Peyer's patch (tissue), 4 donors: Measurements from ENCODE around the gene CARMIL1. TPM values are rescaled to one million over a fixed set of nuclear protein-coding genes. Genes with fewer than 3 reads are reported as not detected.

Experiments used
- DNase-seq, 3 donors: peaks; one replicate each; pipeline ENCODE4 v3.0.0-alpha.2; 2017 to 2019
- H3K27ac ChIP-seq, 4 donors: fragments of 200-600 bp; sonication (generic); one replicate each; pipeline ENCODE4 v1.5.1; 2016 to 2019
- H3K27me3 ChIP-seq, 2 donors: fragments of 200-600 bp; sonication (generic); one replicate each; pipeline ENCODE4 v1.5.1; 2019
- H3K36me3 ChIP-seq, 3 donors: fragments of 200-600 bp; sonication (generic); one replicate each; pipeline ENCODE4 v1.5.1; 2016 to 2019
- H3K4me1 ChIP-seq, 4 donors: fragments of 200-600 bp; sonication (generic); one replicate each; pipeline ENCODE4 v1.5.1; 2016 to 2019
- H3K4me3 ChIP-seq, 4 donors: fragments of 200-600 bp; sonication (generic); 1 replicate in 3 of 4; 2 replicates in 1 of 4; pipeline ENCODE4 v1.5.1; 2016 to 2019; ENCODE audit warnings: mild to moderate bottlenecking in 1 of 4
- H3K9me3 ChIP-seq, 4 donors: fragments of 200-600 bp; sonication (generic); one replicate each; pipeline ENCODE4 v1.5.1; 2016 to 2019; ENCODE audit warnings: mild to moderate bottlenecking in 1 of 4
- POLR2A ChIP-seq, 2 donors: fragments of 450-650 bp; IDR thresholded peaks; one replicate each; pipeline ENCODE4 v1.5.1; 2017; ENCODE audit warnings: antibody characterized with exemption in 2 of 2, mild to moderate bottlenecking in 2 of 2, moderate library complexity in 2 of 2
- total RNA-seq, 4 donors: library from RNA; depleted of rRNA; stranded (reverse); fragments of >200 nt; gene quantifications; one replicate each; pipeline ENCODE4 v1.1.0, GENCODE V29; 2016
- TF ChIP-seq, protein P1 (sequence below), 6 experiments: fragments of 450-650 bp in 4 of 6; fragments of 200-600 bp in 2 of 6; sonication (generic) in 1 of 6; IDR thresholded peaks; one replicate each; pipeline ENCODE4 v1.5.1; 2017 to 2019; ENCODE audit warnings: antibody characterized with exemption in 6 of 6, mild to moderate bottlenecking in 3 of 6, moderate library complexity in 1 of 6

CARMIL1 gene
- total RNA-seq, 4 donors from 2014 or later, result 75.1 to 107 (median 85.7) TPM

GRCh38 chr6:25346064-25346463, 66.9 kb downstream of the CARMIL1 start:
- no peaks in the 10 kb centered on the region for H3K36me3 ChIP-seq
- TF ChIP-seq, protein P1, sequence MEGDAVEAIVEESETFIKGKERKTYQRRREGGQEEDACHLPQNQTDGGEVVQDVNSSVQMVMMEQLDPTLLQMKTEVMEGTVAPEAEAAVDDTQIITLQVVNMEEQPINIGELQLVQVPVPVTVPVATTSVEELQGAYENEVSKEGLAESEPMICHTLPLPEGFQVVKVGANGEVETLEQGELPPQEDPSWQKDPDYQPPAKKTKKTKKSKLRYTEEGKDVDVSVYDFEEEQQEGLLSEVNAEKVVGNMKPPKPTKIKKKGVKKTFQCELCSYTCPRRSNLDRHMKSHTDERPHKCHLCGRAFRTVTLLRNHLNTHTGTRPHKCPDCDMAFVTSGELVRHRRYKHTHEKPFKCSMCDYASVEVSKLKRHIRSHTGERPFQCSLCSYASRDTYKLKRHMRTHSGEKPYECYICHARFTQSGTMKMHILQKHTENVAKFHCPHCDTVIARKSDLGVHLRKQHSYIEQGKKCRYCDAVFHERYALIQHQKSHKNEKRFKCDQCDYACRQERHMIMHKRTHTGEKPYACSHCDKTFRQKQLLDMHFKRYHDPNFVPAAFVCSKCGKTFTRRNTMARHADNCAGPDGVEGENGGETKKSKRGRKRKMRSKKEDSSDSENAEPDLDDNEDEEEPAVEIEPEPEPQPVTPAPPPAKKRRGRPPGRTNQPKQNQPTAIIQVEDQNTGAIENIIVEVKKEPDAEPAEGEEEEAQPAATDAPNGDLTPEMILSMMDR (IDR thresholded peaks at IDR 0.05), result no peak
- no peak for TF ChIP-seq POLR2A (IDR thresholded peaks at IDR 0.05)
- H3K4me1 ChIP-seq, result peaks cover 0 to 25% (median 0%) of the 10 kb centered on the region in 4 donors
- H3K4me3 ChIP-seq, result no peak overlapping the region
- H3K27me3 ChIP-seq, result no peaks in the 10 kb centered on the region
- no peaks in the 10 kb centered on the region for H3K9me3 ChIP-seq
- no peak for DNase-seq
- H3K27ac ChIP-seq, result no peak overlapping the region

- no peak for DNase-seq
- Histone ChIP-seq H3K27ac (no peak overlapping the region), H3K4me1 (peaks cover 0 to 18% (median 0%) of the 10 kb centered on the region in 4 donors), H3K36me3 (no peaks in the 10 kb centered on the region), H3K9me3 (no peaks in the 10 kb centered on the region), H3K4me3 (no peak overlapping the region), H3K27me3 (no peaks in the 10 kb centered on the region)
- TF ChIP-seq POLR2A (IDR thresholded peaks at IDR 0.05), result no peak
- TF ChIP-seq, protein P1 (IDR thresholded peaks at IDR 0.05), result no peak
Measured at GRCh38 chr6:25350573-25350972, 71.4 kb downstream of the CARMIL1 start.

GRCh38 chr6:25351485-25351884, 72.3 kb downstream of the CARMIL1 start:
- no peak for DNase-seq
- Histone ChIP-seq H3K4me1 (peaks cover 0 to 18% (median 0%) of the 10 kb centered on the region in 4 donors), H3K27me3 (no peaks in the 10 kb centered on the region), H3K27ac (no peak overlapping the region), H3K9me3 (no peaks in the 10 kb centered on the region), H3K36me3 (no peaks in the 10 kb centered on the region), H3K4me3 (no peak overlapping the region)
- TF ChIP-seq POLR2A (IDR thresholded peaks at IDR 0.05), result no peak
- TF ChIP-seq, protein P1 (IDR thresholded peaks at IDR 0.05), result no peak

DNA sequence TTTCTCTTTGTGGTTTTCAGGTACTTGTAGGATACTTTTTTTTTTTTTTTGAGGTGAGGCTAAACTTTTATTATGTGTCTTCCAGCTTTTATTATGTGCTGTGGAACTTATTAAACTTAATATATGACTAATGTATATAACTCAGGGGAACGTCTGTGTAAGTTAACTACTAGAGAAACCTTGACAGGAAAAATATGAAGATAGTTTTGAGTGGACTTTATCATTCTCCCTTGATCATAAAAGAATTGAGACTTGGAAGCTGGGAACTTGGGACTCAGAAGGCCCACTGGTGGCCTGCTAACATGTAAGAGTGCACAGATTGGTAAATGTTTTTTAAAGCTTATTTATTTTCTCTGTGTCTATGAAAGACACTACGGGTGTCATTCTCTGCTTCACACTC, 73.1 kb downstream of the CARMIL1 start:
- H3K9me3 ChIP-seq, result no peaks in the 10 kb centered on the region
- DNase-seq, result no peak
- H3K27ac ChIP-seq, result peak overlapping the region in 2 of 4 donors; percentile 57 to 71

DNA sequence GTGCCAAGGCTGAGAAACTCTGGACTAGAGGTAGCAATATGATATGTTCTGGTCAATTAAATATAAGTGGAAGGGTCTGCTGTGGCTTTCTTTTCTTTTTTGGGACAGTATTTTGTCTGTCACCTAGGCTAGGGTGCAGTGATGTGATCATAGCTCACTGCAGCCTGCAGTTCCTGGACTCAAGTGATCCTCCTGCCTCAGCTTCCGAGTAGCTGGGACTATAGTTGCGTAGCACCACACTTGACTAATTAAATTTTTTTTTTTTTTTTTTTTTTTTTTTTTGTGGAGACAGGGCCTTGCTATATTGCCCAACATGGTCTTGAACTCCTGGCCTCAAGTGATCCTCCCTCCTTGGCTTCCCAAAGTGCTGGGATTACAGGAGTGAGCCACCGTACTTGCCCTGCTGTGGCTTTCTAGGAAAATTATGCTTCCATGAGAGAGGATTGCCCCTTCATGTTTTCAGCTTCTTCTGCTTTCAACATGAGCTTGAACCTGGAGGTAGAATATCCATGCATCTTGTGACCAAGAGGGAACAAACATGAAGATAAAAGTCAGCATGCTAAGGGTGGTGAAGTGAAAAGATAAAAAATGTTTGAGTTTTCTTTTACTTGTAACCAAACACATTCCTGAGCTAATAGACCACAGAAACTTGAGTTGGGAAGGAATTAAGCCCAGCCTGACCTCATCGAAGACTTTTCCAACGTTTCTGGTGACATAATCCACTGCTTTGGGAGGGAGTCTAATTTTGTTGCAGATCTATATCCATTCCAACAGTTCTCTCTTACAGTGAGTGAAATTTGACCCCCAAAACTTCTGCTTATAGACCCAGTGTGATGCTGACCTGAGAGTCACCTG, 75.1 kb downstream of the CARMIL1 start:
- no peak for DNase-seq
- Histone ChIP-seq H3K27me3 (no peaks in the 10 kb centered on the region), H3K9me3 (no peaks in the 10 kb centered on the region), H3K27ac (no peak overlapping the region), H3K4me1 (peaks cover 0 to 20% (median 0%) of the 10 kb centered on the region in 4 donors), H3K4me3 (no peak overlapping the region), H3K36me3 (no peaks in the 10 kb centered on the region)
- TF ChIP-seq, protein P1 (IDR thresholded peaks at IDR 0.05), result no peak
- TF ChIP-seq POLR2A (IDR thresholded peaks at IDR 0.05), result no peak

More for the DNA sequence above, 73.1 kb downstream of the CARMIL1 start:
- no peak overlapping the region for H3K4me3 ChIP-seq
- no peak for TF ChIP-seq POLR2A (IDR thresholded peaks at IDR 0.05)
- TF ChIP-seq, protein P1 (IDR thresholded peaks at IDR 0.05), result peak in 1 of 6 experiments; percentile 33
- peaks cover 0 to 18% (median 0%) of the 10 kb centered on the region in 4 donors for H3K4me1 ChIP-seq
- no peaks in the 10 kb centered on the region for H3K36me3 ChIP-seq
- H3K27me3 ChIP-seq, result no peaks in the 10 kb centered on the region
